Endometrium (tissue), 2 donors: ENCODE data around the gene TNC.
A peak's percentile ranks its signal among the peaks of the same experiment; 100 is the strongest.

ENCODE experiments used
- FAIRE-seq: peaks from 2 replicates; lab custom pipeline; 2012; peaks lifted over from hg19 to GRCh38; lab: Jason Lieb, UNC
- donor health status: control.
- donor health status: control.

Gene TNC

GRCh38 chr9:115043632-115044031 is 74.3 kb downstream of the TNC start:
- no peak for FAIRE-seq

DNA sequence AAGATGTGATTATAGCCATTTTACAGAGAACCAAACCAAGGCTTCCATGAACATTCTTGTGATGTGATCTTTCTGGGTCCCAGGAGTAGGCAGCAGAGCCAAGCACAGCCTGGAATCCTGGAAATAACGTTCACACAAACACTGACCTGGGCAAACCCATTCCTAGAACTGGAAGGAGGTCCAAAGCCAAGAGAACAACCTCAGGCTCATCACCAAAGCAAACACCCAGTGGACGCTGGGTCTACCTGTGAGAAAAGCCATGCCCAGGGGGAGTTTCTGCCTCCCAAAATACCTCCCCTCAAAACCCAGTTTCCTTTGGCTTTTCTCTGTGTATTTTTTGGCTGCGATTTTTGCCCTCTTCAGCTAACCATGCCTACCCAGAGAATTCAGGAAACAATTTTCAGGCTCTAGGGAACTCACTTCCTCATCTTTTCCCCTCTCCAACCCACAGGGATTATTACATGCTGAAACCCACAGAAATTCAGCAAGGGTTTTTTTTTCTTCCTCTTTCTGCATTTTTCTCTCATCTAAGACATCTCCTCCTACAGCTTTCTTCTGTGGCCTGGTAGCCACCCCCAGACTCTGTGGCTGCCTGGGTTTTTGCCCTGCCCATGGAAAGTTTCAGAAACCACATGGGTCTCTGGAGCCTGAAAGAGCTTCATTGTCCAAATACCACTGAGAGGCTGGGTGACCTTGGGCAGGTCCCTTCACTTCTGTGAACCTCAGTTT is 75.0 kb downstream of the TNC start:
- FAIRE-seq = no peak

GRCh38 chr9:115039516-115040120 is 78.3 kb downstream of the TNC start:
- no peak for FAIRE-seq

DNA sequence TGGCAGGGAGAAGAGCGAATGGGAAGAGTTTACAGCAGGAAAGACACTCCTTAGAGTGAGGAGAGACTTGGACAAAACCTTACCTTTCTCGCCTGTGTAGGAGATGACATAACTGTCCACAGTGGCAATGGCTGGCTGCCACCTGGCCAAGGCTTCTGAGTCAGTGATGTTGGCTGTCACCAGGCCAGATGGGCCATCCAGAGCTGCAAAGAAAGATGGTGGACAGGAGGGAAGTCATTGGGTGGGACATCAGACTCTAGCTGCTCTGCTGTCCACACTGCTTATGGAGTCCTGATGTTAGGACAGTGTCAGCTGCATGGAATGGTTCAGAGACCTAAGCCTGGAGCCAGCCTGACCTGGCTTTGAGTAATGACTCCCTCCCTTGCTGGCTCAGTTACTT is 79.8 kb downstream of the TNC start:
- no peak for FAIRE-seq

GRCh38 chr9:115036691-115037090 is 81.3 kb downstream of the TNC start:
- no peak for FAIRE-seq

DNA sequence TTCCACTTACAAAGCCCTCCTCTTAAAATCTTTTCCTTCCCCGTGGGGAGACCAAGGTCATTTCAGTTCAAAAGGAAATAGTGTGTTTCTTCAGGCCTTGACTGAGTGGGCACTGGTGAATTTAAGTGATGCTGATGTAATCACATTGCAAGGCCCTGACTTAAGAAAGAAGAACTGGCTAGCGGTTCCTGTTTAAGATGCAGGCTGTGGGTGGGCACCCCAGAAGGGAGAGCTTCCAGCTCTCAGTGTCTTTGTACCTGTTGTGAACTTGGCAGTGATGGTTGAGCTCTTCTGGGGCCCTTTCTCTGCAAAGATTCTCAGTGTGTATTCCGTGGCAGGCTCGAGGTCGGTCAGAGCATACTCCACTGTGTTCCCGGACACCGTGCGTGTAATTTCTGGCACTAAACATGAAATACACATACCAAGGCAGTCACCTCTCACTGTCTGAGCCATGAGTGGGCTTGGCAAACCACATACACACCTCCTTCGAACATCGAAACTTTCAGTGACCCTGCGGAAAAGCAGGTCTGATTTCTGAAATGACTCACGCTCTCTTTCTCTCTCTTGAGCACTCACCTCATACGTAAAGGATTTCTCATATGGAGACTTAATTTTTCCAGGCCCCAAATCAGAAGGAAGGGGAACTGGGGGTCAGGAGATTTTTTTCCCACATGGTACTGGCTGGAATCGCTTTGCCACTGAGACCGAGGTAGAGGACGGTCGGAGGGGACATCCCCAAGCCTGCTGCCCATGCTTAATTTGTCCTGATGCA is 81.9 kb downstream of the TNC start:
- no peak for FAIRE-seq

DNA sequence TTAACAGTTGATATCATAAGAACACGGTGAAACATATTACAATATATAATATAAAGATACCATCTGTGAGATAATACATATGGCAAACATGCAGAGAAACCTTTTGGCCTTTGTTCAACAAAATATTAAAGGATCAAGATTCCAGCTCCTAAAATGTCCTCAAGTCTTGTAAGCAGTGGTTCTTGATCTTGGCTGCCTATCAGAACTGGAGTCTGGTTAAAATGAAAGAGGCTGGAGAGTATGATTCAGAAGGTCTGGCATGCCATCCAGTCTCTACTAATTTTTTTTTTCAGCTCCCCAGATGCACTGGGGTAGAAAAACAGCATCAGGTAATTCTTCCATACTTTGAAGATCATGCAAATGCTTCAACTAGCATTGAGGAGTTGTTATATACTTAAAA is 83.2 kb downstream of the TNC start:
- FAIRE-seq = no peak

- no peak for FAIRE-seq
Observed at GRCh38 chr9:115033800-115034199, 84.2 kb downstream of the TNC start.

- FAIRE-seq = no peak
Observed at GRCh38 chr9:115032296-115032695, 85.7 kb downstream of the TNC start.

- no peak for FAIRE-seq
Observed at GRCh38 chr9:115030006-115030405, 88.0 kb downstream of the TNC start.

DNA sequence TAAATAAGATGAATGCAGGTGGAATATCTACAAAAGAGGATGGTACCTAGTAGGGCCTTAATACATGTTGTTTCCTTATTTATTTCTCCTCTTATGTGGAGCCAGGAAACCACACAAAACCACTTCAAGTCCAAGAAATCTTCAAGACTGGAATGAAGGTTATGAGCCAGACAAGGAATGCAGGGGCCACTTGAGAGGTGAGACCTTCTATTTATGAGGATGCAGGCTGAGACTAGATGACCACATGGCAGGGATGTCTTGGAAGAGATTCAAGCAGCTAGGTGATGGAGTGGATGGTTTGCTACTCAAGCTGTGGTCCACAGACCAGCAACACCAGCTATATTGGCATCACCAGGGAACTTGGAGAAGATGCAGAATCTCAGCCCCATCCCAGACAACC is 92.2 kb downstream of the TNC start:
- no peak for FAIRE-seq

DNA sequence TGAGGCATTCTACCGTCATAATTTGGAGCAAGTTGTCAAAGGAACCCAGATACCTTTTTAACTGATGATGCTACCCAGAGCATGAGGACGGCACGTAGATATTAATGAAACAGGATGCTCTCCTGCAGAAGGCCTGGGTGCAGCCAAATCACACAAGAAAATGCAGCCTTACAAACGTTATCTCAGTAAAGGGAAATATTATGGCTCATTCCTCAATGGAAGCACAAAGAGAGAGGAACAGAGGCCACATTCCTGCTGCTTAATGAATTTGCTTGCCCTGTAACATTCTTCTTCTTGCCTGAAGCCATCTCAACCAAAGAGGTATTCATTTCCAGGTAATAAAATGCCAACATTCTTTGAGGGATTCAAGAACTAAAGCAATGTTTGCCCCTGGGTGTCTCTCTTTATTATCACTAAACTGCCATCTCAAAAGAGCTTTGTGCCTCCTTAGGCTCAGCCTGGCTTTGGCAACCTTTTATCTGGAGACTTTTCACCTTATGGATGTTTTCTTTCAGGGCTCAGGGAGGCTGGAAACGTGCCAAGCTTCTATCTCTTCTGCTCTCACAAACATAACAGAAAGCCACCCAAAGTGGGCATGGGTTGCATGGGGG is 92.9 kb downstream of the TNC start:
- no peak for FAIRE-seq

DNA sequence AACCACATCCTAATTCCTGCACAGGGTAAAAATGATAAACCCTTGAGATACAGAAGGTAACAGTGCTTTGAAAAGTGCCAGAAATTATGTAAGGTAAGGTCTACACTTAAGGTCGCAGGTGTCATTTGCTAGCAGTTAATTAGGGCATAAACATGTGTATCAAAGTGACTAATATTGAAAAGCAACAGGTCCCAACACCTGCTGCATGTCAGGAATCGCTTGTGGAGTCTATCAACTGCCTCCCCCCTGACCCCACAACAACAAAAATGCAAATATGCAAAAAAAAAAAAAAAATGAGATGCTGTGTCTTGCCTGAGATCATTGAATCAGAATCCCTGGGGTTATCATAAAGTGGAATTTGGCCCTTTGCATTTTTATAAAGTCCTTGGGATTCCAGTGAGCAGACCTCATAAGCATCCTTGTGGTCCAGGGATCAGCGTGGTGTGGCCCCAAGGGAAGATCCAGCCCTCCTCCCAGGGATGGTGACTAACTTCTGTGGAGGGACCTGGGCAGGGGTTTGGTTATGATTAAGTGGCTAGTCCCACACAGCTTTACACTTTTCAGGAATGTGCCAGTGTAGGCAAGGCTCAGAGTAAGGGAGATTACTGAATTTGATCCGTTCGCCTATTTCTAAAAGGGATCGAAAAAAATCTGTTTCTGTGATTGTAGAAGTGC is 95.1 kb downstream of the TNC start:
- FAIRE-seq = no peak

GRCh38 chr9:115018547-115019435 is 99.2 kb downstream of the TNC start:
- no peak for FAIRE-seq

DNA sequence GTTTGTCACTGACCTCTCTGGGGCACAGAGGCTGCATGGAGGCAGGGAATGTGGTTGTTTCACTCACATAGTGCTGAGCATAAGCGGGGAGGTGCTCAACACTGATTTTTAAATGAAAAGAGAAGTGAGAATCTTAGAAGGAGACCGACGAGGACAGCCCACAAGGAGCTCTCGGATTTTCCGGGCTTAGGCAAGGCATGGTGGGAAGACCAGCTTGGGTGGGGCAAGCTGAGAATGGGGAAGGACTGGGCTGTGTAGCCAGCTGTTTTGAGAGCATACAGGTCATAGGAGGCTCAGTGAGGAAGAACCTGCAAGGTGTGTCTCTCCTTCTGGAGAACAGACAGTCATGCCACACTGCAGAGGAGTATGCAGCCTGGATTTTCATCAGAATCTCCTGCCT is 101.6 kb downstream of the TNC start:
- no peak for FAIRE-seq

DNA sequence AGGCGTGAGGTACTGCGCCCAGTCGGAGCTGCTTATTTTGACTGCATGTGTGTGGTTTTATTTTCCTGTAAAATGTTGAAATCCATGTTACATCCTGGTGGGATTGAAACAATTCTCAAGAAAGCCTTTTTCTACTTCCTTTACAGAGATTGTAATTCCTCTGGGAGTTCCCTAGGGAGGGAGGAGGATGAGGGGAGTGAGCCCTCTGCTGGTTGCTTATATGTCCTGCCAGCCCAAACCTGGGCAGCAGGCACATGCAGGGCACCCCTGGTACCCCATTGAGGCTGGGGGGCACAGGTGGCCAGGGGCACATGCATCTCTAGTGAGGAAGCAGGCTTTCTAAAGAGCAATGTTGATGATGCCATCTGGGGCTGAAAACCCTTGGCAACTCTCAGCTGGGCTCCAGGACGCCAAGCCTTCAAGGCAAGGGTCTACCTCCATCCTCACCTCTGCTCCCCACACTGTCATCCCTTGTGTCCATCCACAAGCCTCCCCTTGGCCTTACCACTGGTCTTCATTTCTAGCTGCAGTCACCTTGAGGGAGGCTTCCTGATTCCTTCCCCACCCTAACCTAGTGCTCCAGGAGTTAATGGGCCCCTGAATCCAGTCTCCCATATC is 102.8 kb downstream of the TNC start:
- FAIRE-seq = no peak

- no peak for FAIRE-seq
Observed at GRCh38 chr9:115014438-115014837, 103.5 kb downstream of the TNC start.

GRCh38 chr9:115013998-115014397 is 104.0 kb downstream of the TNC start:
- peak; percentile 79 for FAIRE-seq

DNA sequence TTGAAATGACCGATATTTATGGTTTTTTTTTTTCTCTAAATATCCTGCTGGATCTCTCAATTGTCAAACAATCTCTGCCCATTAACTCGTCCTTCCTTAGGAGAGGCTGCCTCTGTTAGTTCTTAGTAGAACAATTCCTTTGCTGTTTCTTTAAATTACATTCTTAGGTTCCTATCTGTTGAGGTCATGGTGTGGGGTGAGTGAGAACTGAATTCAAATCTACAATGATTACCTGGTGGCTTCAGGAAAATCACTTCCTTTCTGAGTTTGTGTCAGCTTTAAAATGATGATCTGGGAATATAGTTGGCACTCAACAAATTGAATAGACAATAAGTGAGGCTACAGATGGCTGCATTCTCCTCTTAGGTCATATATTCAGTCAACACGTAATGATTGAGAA is 105.5 kb downstream of the TNC start:
- FAIRE-seq = no peak

DNA sequence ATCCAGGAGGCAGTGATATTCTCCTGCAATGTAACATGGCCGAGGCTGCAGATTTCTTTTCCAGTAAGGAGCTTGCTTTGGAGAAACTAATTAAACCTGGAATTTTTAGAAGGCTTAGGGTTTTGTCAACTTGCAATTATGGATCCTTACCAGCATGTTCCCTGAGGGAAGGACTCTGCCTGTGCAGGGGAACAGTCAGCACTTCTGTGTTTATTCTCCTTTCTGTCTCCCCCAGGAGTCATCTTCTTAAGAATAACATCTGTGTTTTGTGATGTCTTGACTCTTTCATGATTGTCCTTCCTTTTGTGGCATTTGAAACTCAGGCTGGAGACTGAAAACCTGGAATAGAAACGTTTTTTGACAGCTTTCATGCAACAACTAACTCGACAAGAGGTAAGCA is 107.1 kb downstream of the TNC start:
- no peak for FAIRE-seq
